Stimulated activated CD8-positive, alpha-beta memory T cell treated with anti-CD3 and anti-CD28 coated beads, Interleukin-12 subunit alpha, Interleukin-12 subunit beta, amount 100 ng/mL, for 24 hours (primary cell): ENCODE measurements around the gene IRX1.

Source experiments
- DNase-seq: peaks from one replicate; pipeline ENCODE4 v3.0.0-alpha.2; 2020; ENCODE audit errors: extremely low read depth

IRX1 gene

DNA sequence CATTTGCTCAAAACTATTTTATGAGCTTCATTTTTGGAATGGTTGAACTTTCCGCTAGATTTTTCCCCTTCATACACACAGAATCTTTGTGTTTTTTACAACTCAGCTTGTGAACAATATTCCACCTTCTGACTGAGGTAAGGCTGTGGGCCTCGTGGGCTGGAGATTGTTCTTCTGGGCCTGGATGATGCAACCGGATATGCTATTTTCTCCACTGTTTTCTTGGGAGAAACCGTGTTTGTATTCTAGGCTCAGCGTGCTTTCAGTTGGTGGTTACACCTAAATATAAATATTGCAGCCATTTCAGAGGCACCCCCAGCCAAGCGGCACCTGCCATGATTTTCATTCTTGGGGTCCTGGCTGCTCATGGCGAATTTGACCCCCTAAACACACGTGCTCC is 55.2 kb downstream of the IRX1 start:
- DNase-seq: no peak
